Neutrophil (primary cell): Measurements from ENCODE around the gene LRRFIP1.

Source experiments
- H3K27ac ChIP-seq: fragments of 200-600 bp; sonication (generic); 2 replicates; pipeline ENCODE4 v1.5.1; 2016; ENCODE audit warnings: mild to moderate bottlenecking, moderate library complexity
- H3K27me3 ChIP-seq: fragments of 200-600 bp; sonication (generic); 2 replicates; pipeline ENCODE4 v1.6.0; 2016; ENCODE audit warnings: mild to moderate bottlenecking
- H3K36me3 ChIP-seq: fragments of 200-600 bp; sonication (generic); 2 replicates; pipeline ENCODE4 v1.5.1; 2017
- H3K4me1 ChIP-seq, 2 experiments: fragments of 200-600 bp in 1 of 2; sonication (generic) in 1 of 2; 1 replicate in 1 of 2; 2 replicates in 1 of 2; pipeline versions ENCODE4 v1.5.1 to v1.6.1; 2013 to 2016; ENCODE audit warnings: low read depth in 1 of 2, low read length in 1 of 2, mild to moderate bottlenecking in 1 of 2, moderate library complexity in 1 of 2; ENCODE audit not compliant: control insufficient read depth in 1 of 2, insufficient read depth in 1 of 2
- H3K4me3 ChIP-seq, 2 experiments: fragments of 200-600 bp in 1 of 2; sonication (generic) in 1 of 2; 1 replicate in 1 of 2; 2 replicates in 1 of 2; pipeline ENCODE4 v1.5.1; 2013 to 2016; ENCODE audit warnings: low read depth in 1 of 2, low read length in 1 of 2, mild to moderate bottlenecking in 1 of 2, moderate library complexity in 1 of 2
- H3K9me3 ChIP-seq: fragments of 200-600 bp; sonication (generic); 2 replicates; pipeline ENCODE4 v1.5.1; 2016
- CTCF ChIP-seq: fragments of 200-600 bp; sonication (generic); IDR thresholded peaks from 2 replicates; pipeline ENCODE4 v1.5.1; 2016; ENCODE audit warnings: antibody characterized with exemption

Gene LRRFIP1

GRCh38 chr2:237806334-237806733, 178.9 kb downstream of the LRRFIP1 start:
- Histone ChIP-seq H3K27ac (no peak overlapping the region), H3K36me3 (no peaks in the 10 kb centered on the region), H3K4me3 (no peak overlapping the region), H3K9me3 (no peaks in the 10 kb centered on the region), H3K27me3 (peaks cover 3% of the 10 kb centered on the region), H3K4me1 (no peaks in the 10 kb centered on the region)
- no peak for TF ChIP-seq CTCF

- Histone ChIP-seq H3K9me3 (no peaks in the 10 kb centered on the region), H3K27me3 (no peaks in the 10 kb centered on the region), H3K4me1 (no peaks in the 10 kb centered on the region), H3K36me3 (no peaks in the 10 kb centered on the region), H3K4me3 (no peak overlapping the region), H3K27ac (no peak overlapping the region)
- no peak for TF ChIP-seq CTCF
Observed at GRCh38 chr2:237815637-237816036, 188.2 kb downstream of the LRRFIP1 start.

- TF ChIP-seq CTCF: no peak
- Histone ChIP-seq H3K27ac (no peak overlapping the region), H3K4me3 (no peak overlapping the region), H3K4me1 (no peaks in the 10 kb centered on the region), H3K27me3 (no peaks in the 10 kb centered on the region), H3K36me3 (no peaks in the 10 kb centered on the region), H3K9me3 (no peaks in the 10 kb centered on the region)
Observed at GRCh38 chr2:237816531-237816930, 189.1 kb downstream of the LRRFIP1 start.

DNA sequence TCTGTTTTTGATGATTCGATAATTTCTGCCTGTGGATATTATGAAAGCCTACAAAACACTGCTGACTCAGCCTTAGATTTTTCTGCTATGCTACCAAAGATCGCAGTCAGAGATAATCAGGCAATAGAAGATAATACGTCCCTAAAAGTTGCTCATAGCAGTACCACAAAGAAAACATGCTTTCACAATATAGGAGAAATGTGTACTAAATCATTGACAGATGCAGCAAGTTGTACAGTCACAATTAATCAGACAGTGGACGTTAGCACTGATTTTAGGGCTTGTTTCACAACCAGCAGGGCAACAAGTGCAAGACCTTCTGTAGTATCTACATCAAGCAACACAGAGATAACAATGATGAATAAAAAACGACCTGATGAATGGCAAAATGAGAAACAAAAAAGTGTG, 190.7 kb downstream of the LRRFIP1 start:
- TF ChIP-seq CTCF: no peak
- no peak overlapping the region for H3K4me3 ChIP-seq
- H3K27ac ChIP-seq: no peak overlapping the region
- no peaks in the 10 kb centered on the region for H3K36me3 ChIP-seq
- no peaks in the 10 kb centered on the region for H3K27me3 ChIP-seq
- H3K4me1 ChIP-seq: no peaks in the 10 kb centered on the region
- no peaks in the 10 kb centered on the region for H3K9me3 ChIP-seq

- no peak overlapping the region for H3K4me3 ChIP-seq
- no peaks in the 10 kb centered on the region for H3K9me3 ChIP-seq
- no peaks in the 10 kb centered on the region for H3K27me3 ChIP-seq
- no peaks in the 10 kb centered on the region for H3K36me3 ChIP-seq
- no peak for TF ChIP-seq CTCF
- H3K4me1 ChIP-seq: no peaks in the 10 kb centered on the region
- no peak overlapping the region for H3K27ac ChIP-seq
Observed at GRCh38 chr2:237819231-237819630, 191.8 kb downstream of the LRRFIP1 start.

DNA sequence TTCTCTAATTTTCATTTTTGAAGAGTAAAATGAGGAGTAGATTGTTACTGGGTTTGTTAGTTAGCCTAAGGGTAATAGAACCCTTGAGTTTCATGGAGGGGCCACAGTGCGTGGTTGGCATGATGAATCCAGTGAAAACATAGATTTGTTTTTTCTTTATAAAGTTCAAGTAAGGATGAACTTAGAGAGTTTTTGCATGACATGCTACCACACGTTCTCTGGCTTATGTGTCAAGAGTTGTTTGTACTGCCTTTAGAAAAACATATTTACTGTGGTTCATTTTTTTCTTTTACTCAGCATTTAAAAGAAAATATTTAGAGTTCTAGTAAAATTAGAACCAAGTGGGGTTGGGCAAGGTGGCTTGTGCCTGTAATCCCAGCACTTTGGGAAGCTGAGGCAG, 193.0 kb downstream of the LRRFIP1 start:
- no peaks in the 10 kb centered on the region for H3K27me3 ChIP-seq
- H3K27ac ChIP-seq: no peak overlapping the region
- H3K4me3 ChIP-seq: no peak overlapping the region
- no peaks in the 10 kb centered on the region for H3K9me3 ChIP-seq
- H3K36me3 ChIP-seq: no peaks in the 10 kb centered on the region
- TF ChIP-seq CTCF: no peak
- H3K4me1 ChIP-seq: no peaks in the 10 kb centered on the region
